AG09309 (cell line): Measurements from ENCODE around the gene ASIC1.
"Not testable (repeated sequence)": the region's sequence is repeated elsewhere in the genome, so short reads cannot be mapped to it uniquely, and the experiment has no call there.

Experiments
- DNase-seq: peaks from one replicate; pipeline ENCODE4 v3.0.0-alpha.2; 2010; ENCODE audit warnings: low read depth
- H3K4me3 ChIP-seq: 2 replicates; pipeline ENCODE4 v1.5.1; 2011; ENCODE audit warnings: mild to moderate bottlenecking, low read depth, low read length, moderate library complexity; ENCODE audit not compliant: control insufficient read depth
- CTCF ChIP-seq: IDR thresholded peaks from 2 replicates; pipeline ENCODE4 v1.5.1; 2011; ENCODE audit warnings: mild to moderate bottlenecking, low read depth, low read length, inconsistent platforms; ENCODE audit not compliant: insufficient read depth, control insufficient read depth; ENCODE audit errors: missing control alignments

ASIC1 gene

GRCh38 chr12:50025187-50026059, 32.0 kb upstream of the ASIC1 start, which contains the start of gene RACGAP1:
RACGAP1 (minus strand) TSS chr12:50025494; CDS start chr12:50016715, 8,779 bp downstream.
- peak within 1 kb of the TSS; percentile 54 for H3K4me3 ChIP-seq
- DNase-seq = peak; percentile 89
- TF ChIP-seq CTCF = no peak

- no peak for TF ChIP-seq CTCF
- DNase-seq = no peak
- H3K4me3 ChIP-seq = no peak overlapping the region
These were observed 30.7 kb upstream of the ASIC1 start for GRCh38 chr12:50026691-50027090.

GRCh38 chr12:50030449-50030848, 26.9 kb upstream of the ASIC1 start:
- DNase-seq = not testable (repeated sequence)

GRCh38 chr12:50032515-50032853, 24.9 kb upstream of the ASIC1 start:
- DNase-seq = no peak
- H3K4me3 ChIP-seq = no peak overlapping the region
- TF ChIP-seq CTCF = no peak

More at GRCh38 chr12:50030449-50030848, 26.9 kb upstream of the ASIC1 start:
- H3K4me3 ChIP-seq = not testable (repeated sequence)

- TF ChIP-seq CTCF = no peak
- no peak overlapping the region; the same call in none of the 2 replicates for H3K4me3 ChIP-seq
- DNase-seq = no peak
These were observed 24.4 kb upstream of the ASIC1 start for GRCh38 chr12:50032854-50033581.

GRCh38 chr12:50038336-50038735, 19.1 kb upstream of the ASIC1 start:
- TF ChIP-seq CTCF = no peak
- DNase-seq = no peak
- H3K4me3 ChIP-seq = no peak overlapping the region
